Left kidney (tissue), 8 donors: ENCODE measurements around the gene SLIT1. TPM values are rescaled to one million over a fixed set of nuclear protein-coding genes. Genes with fewer than 3 reads are reported as not detected.
A peak's percentile ranks its signal among the peaks of the same experiment; 100 is the strongest.

Experiments used
- DNase-seq: peaks from one replicate; pipeline ENCODE4 v3.0.0-alpha.2; 2013
- long read RNA-seq, 8 donors: transcript quantifications; one replicate each; lab custom pipeline, GENCODE V29; 2026
- polyA plus RNA-seq: library from polyadenylated mRNA; unstranded; fragments of 120-200 nt; gene quantifications from one replicate; pipeline ENCODE4 v1.2.1, GENCODE V29; 2013; ENCODE audit not compliant: insufficient read length

Gene SLIT1
- polyA plus RNA-seq, result 9.7 TPM
- long read RNA-seq, donor 1, partial matches to known transcripts, result 6 of 6 reads
- long read RNA-seq, donor 1, other reads (novel, unspliced or antisense), result 0 of 6 reads
- long read RNA-seq, donor 2, result 0 reads
- long read RNA-seq, donor 3, full-length matches to known transcripts, result 1 of 1 reads
- long read RNA-seq, donor 3, partial matches to known transcripts, result 0 of 1 reads
- long read RNA-seq, donor 3, other reads (novel, unspliced or antisense), result 0 of 1 reads
- long read RNA-seq, donor 4, result 0 reads
- long read RNA-seq, donor 5, result 0 reads
- long read RNA-seq, donor 6, result 0 reads
- long read RNA-seq, donor 7, result 0 reads
- long read RNA-seq, donor 8, result 0 reads

DNA sequence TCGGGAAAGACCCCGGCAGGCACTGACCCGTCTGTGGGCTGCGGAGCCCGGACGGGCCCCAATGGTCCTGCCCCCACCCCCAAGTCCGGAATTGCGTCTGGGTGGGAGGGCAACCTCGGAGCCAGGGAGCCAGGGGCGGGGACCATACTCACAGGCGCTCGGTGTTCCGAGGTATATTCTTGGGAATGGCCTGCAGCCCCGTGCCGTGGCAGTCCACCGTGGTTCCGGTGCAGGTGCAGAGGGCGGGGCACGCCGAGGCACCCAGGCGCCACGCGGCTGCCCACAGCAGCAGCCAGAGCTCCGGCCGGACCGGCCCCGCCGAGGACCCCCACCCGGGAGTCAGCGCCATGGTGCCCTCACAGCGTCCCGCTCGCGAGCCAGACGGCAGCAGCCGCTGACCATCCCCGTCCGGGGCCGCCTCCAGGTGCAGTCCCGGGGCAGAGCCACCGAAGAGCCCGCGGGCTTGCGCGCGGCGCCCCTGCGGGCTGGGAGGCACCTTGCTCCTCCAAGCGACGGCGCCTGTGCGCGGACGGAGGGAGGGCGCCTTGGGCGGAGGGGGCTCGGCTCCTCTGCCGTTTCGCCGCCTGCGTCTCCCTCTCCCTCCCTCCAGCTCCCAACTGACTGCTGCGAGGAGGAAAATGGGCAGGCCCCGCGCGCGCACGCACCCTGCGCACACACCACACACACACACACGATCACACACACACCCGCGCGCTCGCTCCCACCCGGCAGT, at the start of gene SLIT1:
Gene SLIT1 (minus strand): TSS at position 634 of the 733 bp plus-strand sequence. CDS start 285 bp downstream, at position 349.
- DNase-seq, result no peak

DNA sequence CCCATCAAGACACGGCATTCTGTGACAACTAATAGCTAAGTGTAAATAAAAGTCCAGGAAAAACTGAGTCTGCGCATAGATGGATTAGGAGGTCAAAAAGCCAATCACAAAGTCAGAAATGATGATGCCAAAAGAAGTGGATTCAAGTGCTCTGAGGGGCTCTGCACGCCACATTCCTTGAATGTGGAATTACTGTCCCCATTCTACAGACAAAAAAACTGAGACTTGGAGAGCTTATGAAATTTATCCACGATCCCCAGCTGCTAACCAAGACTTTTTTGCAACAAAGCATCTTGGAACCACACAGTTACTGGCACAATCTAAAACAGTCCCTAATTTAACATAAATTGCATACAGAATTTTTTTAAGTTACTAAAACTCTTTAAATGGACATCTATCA, 49.6 kb upstream of the SLIT1 start:
- no peak for DNase-seq

DNA sequence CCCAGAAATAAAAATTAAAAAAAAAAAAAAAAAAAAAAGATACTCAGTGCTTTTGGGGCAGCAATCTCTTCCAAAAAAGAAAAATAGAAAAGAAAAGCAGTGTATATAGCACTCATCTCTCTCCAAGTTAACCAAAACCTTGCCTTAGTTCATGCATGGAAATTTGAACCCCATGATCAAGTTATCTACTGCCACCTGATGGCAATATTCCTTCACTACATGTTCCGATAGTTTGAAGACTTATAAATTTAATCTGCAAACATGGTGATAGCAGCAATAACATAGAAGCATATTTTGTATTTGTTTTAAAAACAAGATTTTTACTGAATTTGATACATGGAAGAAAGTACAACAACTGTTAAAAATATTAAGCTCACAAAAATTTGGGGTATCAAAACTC, 48.6 kb upstream of the SLIT1 start:
- DNase-seq, result peak; percentile 33

DNA sequence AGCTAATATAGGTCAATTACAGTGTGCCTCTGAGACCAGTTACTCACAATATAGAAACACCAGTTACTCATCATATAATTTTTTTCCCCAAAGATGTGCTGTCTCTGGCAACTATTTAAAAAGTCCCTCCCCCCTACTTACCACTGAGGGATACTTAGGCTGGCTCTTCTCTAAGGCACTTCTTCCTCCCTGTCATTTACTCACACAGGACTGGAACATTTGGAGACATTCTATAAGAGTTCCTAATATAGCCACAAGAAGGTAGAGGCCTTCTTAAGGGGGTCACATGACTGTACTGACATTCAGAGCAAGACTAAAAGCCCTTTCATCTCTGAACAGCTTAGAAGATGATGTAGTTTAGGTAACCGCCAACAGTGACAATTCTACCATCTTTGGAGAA, 44.4 kb upstream of the SLIT1 start:
- no peak for DNase-seq

DNA sequence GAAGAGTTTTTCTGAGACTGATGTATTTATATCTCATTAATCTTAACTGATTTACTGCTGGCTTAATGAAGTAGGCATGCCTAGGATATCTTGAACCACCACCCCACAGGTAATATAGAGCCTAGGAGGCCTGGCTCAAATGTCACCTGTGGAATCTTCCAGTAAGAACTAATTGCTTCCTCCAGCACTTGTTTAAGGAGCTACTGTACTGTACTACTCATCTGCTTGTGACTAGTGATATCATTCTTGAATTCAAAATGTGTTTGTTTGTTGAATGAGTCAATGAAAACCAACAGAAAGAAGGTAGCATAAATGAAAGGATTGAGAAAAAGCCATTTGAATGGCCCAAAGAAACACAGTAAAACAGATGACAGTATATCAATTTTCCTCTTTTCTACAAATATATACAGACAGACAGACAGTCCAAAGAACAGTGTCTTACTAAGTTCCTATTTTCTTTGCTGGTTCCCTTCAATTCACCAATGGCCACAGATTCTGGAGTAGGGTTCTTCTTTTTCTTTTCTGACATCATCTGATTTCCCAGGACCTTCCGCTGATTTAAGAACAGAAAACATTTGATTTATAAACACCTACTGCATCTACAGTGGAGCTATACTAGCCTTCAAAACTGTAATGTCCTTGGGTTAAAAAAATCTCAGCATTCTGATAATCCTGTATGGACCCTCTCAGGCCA, 43.7 kb upstream of the SLIT1 start:
- no peak for DNase-seq

DNA sequence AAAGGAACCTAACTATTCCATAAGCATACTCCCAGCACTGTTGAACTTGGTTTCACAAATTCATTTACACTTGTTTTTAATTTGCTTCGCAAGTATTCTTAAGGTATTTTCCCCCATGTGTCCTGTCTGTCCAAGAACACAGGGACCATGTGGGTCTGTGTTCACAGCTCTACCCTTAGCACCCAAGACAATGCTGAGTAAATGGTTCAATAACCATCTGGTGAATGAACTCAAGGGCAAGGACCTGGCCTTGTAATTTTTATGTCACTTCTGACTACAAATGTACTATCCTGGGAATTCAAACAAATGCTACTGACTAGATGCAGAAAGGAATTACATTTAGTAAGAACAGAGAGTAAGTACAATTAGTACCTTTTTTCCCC, 43.0 kb upstream of the SLIT1 start:
- DNase-seq, result no peak

DNA sequence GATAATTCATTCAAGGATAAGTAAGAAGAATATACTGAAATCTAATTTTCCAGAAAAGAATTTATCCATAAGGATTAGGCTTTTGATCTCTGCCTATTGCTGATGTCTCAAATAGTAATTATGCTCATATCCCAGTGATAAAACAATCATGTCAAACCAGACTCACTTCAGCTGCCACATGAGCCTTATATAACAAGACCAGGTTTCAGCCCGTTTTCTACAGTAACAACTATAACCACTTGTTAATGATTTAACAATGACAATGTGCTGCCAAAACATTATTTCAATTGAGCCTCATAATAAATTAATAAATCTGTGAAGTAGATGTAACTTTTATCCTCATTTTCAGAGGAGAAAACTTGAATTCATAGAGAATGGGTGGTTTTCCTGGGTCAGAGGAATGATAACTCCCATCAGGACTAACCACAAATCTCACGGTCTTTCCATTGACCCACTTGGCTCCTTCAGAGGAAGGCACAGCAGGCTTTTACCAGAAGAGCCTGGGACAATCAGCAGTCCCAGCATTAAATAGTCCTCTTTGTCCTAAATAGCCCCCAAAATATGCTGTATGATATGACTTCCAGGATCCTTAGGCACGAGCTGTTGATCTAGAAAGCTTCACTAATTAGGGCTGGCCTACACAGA, 42.5 kb upstream of the SLIT1 start:
- DNase-seq, result no peak

DNA sequence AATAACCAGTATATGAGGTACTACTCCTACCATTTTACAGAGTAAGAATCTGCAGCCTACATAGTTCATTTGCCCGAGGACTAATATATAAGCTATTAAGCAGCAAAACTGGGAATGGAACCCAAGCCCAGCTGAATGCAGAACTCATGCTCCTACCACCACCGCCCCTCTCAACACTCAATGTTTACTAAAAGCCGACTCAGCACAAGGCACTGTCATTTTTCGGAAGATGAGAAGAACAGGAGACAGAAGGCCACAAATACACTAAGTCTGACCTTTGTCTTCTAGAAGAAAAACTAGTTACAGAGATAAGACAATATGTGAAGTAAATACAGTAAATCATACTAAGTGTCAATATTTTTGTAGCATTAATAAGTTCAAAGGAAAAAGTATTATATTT, 40.6 kb upstream of the SLIT1 start:
- DNase-seq, result no peak

DNA sequence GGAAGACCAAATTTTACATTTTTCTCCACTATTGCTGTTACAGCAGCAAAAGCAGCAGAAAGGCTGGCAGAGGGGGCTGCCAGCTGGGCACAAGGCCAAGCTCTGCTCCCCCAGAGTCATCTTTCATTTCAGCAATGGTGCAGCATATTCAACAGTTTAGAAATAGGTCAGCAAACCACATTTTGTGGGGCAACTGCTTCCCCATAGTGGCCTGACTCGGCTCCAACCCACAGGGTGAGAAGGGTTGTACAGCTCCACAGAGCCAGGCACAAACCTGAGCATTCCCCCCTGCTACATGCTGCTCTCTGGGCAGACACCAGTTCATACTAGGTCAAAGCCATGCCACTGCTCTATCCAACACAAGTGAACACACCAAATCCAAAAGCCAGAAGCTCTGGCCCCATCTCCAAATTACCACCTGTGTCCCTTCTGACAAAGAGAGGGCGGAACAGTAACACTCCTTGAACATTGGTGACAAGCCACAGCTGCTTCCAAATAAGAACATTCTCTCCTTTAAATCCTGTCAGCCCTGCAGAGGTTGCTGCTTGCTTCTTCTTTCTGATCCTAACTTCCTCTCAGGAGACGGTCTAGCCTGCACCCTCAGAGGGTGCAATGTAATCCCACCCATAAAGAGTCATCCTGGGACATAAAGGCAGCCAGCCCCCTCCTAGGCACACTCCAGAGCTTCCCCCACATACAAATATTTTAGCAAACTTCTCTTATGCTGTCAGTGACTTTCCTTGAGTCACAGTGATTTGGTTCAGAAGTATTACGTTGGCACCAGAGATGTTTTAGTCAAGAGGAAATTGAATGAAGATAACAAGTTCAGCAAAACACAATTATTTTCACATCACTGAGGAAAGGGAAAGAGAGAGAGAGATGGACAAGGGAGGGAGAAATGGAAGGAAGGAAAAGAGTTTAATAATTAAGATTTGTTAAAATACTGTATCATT, 39.0 kb upstream of the SLIT1 start:
- DNase-seq, result no peak

DNA sequence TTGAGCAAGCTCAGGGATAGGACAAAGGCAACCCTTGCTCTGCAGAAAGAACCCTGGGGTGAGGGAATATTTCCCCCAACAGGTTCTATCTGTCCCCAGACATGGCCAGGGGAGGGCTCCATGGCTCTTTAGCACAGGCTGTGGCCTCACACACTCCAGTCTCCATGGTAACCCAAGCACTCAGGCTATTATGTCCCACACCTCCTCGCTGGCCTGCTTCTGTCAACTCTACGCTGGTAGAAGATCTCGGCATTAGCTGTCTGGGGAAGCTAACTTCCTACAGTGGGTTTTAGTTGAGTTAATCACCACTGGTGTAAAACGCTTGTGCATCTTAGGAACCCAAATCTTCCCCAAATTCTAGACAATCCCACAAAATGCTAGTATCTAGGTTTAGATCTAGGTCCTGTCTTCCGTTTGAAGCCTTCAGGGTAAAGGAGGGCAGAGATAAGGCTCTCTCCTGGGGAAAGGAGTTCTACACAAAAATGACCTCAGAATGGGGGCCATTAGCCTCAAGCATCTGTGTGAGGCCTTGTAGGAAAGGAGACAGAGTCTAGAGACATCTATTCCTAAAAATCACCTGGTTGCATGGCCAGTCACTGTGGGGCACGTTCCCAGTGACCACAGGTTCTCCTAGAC, 36.7 kb upstream of the SLIT1 start:
- peak; percentile 38 for DNase-seq

DNA sequence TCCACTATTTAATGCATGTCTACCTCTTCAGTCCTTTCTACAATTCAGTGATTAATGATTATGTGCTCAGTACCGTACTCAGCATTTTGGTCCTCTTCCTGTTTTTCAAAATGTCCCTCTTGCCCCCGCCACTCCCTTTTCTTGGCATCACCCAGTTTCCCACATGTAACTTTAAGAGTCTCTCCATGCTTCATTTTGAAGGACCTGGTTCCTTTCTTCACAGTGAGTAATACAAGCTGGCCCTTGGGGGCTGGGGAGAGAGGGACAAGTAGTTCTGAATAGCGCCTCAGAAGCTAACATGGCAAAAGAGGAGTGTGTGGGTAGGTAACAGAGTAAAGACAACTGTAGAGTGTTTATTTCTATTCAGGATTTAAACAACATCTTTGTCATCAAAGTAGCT, 34.6 kb upstream of the SLIT1 start:
- no peak for DNase-seq

DNA sequence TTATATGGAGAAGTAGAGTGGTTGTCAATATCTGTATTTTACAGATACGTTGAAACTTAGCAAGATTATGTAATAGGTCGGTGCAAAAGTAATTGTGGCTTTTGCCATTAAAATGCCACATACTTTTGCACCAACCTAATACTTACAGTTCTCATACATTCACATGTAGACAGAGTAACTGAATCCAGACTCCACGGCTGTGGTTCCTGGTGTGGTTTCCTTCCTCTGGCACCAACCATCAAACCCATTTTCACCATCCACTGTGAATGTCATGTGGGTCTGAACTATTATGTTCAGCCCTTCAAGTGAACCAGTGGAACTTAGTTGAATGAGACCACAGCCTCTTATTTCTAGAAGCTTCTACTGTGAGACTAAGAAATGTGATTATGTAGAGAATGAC, 31.5 kb upstream of the SLIT1 start:
- DNase-seq, result no peak

DNA sequence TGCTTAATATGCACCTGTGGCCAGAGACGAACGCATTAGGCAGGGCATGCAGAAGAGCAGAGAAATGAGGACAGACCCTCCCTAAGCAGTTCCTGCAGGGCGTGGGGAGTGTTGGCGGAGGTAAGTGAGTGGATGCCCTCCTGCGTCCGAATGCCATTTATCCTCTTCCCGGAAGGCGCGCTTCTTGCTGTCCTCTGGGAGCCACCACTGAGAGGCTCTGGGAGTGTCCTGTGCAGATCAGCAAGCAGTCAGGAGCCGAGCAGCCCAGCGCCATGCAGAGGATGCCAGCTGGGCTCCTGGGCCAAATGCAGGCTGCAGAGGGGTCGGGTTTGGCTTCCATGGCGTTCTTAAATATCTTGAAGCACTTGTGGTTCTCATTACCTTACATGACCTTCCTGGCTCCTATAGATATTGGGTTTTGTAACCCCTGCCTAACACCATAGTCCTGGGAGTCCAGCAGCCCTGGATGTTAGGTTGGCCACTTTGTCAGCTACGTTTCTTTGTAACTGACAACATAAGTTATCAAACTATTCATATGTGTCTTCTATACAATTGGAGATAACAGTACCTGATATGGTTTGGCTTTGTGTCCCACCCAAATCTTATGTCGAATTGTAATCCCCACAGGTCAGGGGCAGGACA, 30.0 kb upstream of the SLIT1 start:
- no peak for DNase-seq

DNA sequence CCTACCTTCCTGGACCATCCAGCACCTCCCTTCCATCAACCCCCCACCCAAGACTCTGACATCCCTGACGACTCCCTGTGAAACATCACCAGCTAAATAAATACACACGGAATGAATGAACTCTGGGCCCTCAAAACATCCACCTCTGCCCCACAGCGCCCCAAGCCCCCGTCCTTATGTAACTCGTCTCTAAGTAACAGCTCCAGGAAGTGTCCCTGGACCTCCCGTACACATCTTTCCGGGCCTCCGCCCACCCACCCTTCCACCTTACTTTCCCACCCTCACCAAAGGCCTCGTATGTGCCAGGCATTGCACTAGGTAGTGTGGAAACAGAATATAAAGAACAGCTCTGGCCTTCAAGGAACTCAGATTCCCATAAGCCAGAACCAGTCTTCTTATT, 27.7 kb upstream of the SLIT1 start:
- no peak for DNase-seq

DNA sequence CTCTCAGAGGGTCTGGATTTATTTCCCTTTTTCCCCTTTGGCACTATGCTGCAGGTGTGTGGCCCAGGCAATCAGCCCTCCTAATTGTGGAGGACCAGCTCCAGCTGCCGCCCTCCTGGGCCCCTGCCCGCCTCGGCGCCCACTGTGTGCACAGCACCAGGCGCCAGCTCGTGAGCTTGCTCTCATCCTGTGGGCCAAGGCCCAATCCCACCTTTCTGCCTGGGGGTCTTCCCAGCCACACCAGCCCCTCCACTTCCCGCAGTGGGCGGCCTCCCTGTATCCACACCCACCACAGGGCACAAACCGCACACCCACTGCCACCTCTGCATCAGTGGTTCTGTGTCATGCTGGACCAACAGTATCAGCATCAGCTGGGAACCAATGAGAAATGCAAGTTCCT, 25.5 kb upstream of the SLIT1 start:
- no peak for DNase-seq

DNA sequence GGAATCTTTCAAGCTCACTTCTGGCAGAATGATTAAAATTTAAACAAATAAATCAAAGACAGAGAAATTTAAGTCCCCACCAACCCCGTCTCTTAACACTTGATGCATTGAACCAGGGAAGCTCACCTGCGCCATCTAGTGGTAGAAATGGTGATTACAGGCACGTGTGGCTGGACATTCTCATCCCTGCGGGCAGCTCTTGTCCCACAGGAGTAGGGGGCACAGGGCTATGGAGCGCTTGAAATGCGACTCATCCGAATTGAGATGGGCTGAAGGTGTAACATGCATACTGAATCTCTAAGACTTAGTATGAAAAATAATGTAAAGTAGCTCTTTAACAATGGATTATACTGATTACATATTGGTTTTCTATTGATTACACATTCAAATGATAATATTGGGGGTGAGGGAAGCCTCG, 24.8 kb upstream of the SLIT1 start:
- peak; percentile 82 for DNase-seq

DNA sequence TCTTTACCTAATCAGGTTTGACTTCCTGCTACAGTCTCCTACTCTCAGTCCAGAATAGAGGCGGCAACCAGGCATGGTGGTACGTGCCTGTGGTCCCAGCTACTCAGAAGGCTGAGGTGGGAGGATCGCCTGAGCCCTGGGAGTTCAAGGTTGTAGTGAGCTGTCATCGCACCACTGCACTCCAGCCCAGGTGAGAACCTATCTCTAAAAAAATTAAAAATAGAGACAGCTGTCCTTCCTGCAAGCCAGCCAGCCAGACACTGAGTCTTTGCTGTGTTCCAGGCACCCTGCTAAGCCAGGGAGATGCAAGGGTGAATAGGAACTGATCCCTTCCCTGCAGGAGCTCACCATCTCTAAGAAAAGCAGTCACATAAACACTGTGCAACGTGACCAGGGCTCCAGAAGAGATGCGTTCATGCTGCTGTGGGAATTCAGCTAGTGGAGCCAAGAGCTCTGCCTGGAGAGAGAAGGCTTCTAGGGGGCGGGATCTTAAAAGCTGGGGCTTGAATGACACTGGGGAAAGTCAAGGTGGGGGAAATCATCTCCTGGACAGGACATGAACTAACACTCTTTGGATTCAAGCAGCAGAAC, 22.1 kb upstream of the SLIT1 start:
- no peak for DNase-seq

DNA sequence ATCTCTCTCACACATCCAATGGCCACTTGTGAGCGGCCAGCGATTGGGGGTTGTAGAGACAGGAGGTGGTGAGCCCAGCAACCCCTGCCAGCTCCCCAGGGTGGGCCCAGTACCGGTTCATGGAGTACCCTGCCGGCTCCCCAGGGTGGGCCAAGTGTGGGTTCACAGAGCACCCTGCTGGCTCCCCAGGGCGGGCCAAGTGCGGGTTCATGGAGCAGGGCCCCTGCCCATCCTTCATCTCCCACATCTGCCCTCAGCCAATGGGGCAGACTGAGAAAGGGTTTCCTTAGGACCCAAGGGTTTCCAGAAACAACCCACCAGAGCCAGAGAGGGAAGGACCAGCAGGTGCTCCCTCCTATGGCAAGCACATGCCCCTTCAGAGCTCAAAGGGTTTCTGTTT, 21.4 kb upstream of the SLIT1 start:
- no peak for DNase-seq

DNA sequence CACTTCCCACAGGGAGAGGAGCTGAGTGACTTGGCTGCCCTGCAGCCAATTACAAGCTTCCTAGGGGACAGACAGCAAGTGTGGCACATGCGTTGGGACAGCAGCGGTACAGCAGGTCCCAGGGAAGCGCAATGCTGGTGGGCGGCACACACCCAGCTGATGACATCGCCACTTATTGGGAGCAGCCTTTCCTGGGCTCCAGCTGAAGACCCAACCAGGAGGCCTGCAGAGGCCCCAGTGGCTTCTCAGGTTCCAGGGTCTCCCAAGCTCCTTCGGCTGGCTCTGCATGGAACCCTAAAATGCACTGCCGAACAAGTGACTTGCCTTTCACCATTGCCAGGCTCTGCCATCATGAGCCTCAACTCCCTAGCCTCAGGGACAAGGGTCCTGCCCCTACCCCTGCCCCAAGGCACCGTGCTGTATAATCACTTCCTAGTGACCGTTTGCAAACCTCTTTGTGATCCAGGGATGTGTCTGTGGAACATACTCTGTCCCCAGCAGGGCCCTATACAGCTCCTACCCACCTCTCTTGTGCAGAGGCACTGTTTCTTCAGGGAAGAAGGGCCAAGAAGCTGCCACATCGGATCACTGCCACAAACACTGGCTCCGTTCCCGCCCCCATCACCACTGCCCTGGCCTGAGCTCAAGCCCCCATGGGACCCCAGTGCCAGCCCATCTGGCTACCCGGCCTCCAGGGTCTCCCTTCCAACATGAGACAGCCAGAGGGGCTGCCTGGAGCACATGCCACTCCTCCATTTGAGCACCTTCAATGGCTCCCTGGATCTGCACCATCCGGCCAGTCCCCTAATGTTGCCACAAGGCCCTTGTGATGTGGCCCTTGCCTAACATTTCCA, 19.3 kb upstream of the SLIT1 start:
- no peak for DNase-seq
